GM21786 (cell line): ENCODE measurements around the gene WFDC5.
"Not testable (repeated sequence)": the region's sequence is repeated elsewhere in the genome, so short reads cannot be mapped to it uniquely, and the experiment has no call there.

Source experiments
- ATAC-seq: cut with Tn5 transposase; IDR thresholded peaks from one replicate; pipeline ENCODE4 v1.9.1; 2021; ENCODE audit not compliant: unreplicated experiment

WFDC5 gene, protein sequence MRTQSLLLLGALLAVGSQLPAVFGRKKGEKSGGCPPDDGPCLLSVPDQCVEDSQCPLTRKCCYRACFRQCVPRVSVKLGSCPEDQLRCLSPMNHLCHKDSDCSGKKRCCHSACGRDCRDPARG

GRCh38 chr20:45114465-45115385 is at the start of gene WFDC5:
Gene WFDC5, minus strand, starts transcription at chr20:45115174. Its CDS starts 91 bp downstream, at chr20:45115083.
- no peak for ATAC-seq

DNA sequence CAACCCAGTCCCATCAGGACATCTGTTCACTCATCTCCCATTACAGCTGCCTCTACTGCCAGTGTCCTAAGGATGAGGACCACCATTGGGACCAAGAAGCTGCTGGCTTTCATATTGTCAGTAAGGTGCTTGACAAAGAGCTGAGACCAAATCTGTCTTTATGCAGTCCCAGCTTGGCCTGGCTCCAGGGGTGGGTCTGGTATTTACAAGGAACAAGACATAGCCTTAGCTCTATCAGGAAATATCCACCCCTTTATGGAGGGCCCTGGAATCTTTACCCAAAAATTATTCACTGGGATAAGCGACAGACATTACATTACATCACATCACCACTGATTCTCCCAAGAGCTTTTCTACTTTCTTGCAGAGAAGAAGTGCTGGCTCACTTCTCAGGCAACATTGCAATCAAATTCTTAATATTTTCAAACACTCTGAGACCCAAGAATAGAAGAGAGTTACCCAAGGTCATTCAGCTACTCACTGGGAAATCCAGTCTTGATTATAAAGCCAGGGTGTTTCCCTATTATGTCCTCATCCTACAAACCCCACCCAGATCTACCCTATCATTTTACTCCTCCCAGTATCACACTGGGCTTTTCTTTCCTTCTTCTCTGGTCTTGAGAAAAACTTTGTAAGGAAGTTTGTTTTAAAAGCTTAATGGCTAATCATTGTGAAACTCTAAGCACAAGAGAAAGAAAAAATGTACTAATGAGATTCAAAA is 48.3 kb upstream of the WFDC5 start:
- no peak for ATAC-seq

GRCh38 chr20:45157962-45158361 is 43.0 kb upstream of the WFDC5 start:
- no peak for ATAC-seq

GRCh38 chr20:45156713-45157112 is 41.7 kb upstream of the WFDC5 start:
- ATAC-seq = no peak

GRCh38 chr20:45154794-45155193 is 39.8 kb upstream of the WFDC5 start:
- ATAC-seq = not testable (repeated sequence)

- no peak for ATAC-seq
Observed at GRCh38 chr20:45154183-45154582, 39.2 kb upstream of the WFDC5 start.

GRCh38 chr20:45153752-45154151 is 38.8 kb upstream of the WFDC5 start:
- ATAC-seq = no peak

GRCh38 chr20:45153147-45153546 is 38.2 kb upstream of the WFDC5 start:
- no peak for ATAC-seq

DNA sequence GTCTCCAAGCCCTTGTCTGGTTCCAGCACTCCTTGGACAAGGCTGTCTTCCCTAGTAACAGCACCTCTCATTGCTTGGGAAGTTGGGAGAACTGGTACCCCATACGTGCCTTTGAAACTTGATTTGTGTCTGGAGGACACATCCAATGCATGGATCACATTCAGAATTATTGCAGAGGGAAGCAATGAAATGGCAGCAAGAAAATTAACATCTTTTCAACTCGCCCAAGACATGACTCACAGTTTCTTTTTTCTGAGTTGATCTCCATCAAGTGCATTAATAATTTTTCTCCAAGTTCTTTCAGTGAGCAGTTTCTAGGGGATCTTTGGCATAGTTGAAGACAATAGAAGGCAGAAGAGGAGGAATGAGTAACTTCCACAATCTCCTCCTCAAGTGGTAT is 37.4 kb upstream of the WFDC5 start:
- no peak for ATAC-seq

GRCh38 chr20:45149062-45149461 is 34.1 kb upstream of the WFDC5 start:
- ATAC-seq = no peak

GRCh38 chr20:45140836-45141235 is 25.9 kb upstream of the WFDC5 start:
- ATAC-seq = no peak

DNA sequence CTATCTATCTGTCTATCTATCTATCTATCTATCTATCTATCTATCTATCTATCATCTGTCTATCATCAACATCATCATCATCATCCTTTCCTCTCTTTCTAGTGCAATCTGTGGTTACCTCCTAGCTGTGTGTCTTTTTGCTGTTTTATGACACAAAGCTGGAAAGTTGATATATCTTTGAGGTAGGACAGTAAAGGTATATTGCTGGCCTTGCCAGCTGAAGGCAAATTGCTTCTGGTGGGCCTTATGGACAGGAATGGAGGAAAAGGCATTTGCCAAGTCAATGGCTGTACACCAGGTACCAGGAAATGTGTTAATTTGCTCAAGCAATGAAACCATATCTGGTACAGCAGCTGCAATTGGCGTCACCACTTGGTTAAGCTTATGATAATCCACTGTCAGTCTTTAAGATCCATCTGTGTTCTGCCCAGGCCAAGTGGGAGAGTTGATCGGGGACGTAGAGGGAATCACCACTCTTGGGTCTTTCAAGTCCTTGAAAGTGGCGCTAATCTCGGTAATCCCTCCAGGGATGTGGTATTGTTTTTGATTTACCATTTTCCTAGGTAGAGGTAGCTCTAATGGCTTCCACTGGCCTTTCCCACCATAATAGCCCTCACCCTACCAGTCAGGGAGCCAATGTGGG is 24.9 kb upstream of the WFDC5 start:
- not testable (repeated sequence) for ATAC-seq

GRCh38 chr20:45138561-45139300 is 23.8 kb upstream of the WFDC5 start:
- ATAC-seq = no peak

DNA sequence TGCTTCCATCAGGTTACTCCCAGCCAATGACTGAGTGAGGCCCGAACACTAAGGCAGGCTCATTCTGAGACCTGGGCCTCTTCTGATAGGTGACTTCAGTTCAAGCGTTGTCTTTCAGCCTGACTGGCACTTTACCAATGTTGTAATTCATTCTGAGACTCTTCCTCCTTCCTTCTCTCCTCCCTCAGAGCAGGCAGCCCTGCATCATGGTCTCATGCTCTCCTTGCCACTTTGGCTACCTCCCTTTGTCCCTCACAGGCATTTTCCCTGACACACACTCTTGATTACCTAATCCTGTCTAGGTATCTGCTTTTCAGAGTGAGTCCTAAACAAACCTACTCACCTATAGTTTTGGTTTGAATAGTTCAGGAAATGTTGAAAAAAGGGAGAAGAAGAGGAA is 21.9 kb upstream of the WFDC5 start:
- ATAC-seq = no peak

DNA sequence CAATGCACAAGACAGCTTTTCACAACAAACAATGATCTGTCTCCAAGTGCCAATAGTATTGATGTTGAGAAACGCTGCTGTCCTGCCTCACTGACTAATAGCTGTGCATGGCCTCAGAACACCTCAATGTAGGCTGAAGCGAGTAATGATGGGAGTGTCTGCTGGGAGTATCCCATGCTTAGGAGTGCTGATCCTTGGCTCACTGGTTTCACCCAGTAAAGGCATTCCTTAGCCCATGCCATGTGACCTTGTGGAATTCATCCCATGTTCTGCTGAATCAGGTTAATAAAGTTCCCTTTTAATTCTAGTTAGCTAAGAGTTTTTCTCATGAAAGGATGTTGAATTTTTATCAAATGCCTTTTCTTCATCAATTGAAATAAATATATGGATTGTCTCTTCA is 13.1 kb upstream of the WFDC5 start:
- ATAC-seq = no peak

- ATAC-seq = no peak
Observed at GRCh38 chr20:45124365-45124764, 9.4 kb upstream of the WFDC5 start, which contains the start of gene WFDC12. Gene WFDC12, minus strand, starts transcription at chr20:45124465. Its CDS starts 18 bp downstream, at chr20:45124447.

DNA sequence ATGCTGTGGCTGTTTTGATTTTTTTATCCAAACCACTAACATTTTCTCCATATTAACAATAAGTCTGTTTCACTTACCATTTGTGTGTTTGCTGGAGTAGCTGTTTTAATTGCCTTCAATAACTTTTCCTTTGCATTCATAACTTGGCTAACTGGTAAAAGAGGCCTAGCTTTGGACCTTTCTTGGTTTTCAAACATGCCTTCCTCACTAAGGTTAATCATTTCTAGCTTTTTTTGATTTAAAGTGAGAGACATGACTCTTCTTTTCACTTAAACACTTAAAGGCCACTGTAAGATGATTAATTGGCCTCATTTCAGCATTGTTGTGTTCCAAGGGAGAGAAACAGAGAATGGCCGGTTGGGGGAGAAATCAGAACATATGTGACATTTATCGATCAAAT is 6.4 kb upstream of the WFDC5 start:
- ATAC-seq = no peak

- ATAC-seq = no peak
Observed at GRCh38 chr20:45119556-45120266, 4.7 kb upstream of the WFDC5 start.

- ATAC-seq = no peak
Observed at GRCh38 chr20:45118028-45118427, 3.1 kb upstream of the WFDC5 start.

DNA sequence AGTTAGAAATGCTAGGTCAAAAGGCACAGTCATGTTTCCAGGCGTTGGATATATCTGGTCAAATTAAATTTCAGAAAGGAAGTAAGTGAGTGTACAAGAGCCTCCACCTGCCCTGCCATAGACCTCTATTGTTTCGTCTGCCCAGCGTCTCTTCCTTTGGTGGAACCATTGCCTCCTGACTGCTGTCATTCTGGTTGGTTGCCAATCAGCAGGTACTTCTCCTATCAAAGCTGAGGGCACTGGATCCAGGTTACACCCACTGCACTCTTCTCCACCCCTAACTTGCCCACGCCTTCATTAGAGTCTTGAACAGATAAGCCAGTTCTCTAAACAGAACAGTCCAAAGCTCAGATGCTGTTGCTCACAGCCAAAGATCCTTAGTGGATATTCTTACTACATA is 2.6 kb upstream of the WFDC5 start:
- ATAC-seq = no peak
